Activated CD4-positive, alpha-beta memory T cell treated with anti-CD3 and anti-CD28 coated beads for 36 hours (primary cell): ENCODE results near the gene ADAM10. TPM values are rescaled to one million over a fixed set of nuclear protein-coding genes. Genes with fewer than 3 reads are reported as not detected.
"Not testable (repeated sequence)": the region's sequence is repeated elsewhere in the genome, so short reads cannot be mapped to it uniquely, and the experiment has no call there.

Experiments
- CTCF ChIA-PET: fragments of 350-600 bp; sonication (Branson Sonifier 250); formaldehyde crosslinking; loops from one replicate; lab custom pipeline; 2021; ENCODE audit warnings: antibody characterized with exemption, inconsistent platforms; lab: Charles Lee
- POLR2A ChIA-PET: fragments of 350-600 bp; sonication (Branson Sonifier 250); formaldehyde crosslinking; loops from one replicate; lab custom pipeline; 2021; ENCODE audit warnings: antibody characterized with exemption; lab: Charles Lee
- DNase-seq: peaks from one replicate; pipeline ENCODE4 v3.0.0-alpha.2; 2020
- H3K27ac Mint-ChIP-seq: one replicate; pipeline ENCODE4 v1.8.0; 2021; ENCODE audit warnings: mixed read lengths
- H3K27me3 Mint-ChIP-seq: one replicate; pipeline ENCODE4 v1.8.0; 2021; ENCODE audit warnings: mixed read lengths
- H3K36me3 Mint-ChIP-seq: one replicate; pipeline ENCODE4 v1.8.0; 2021; ENCODE audit warnings: mixed read lengths
- H3K4me1 Mint-ChIP-seq: one replicate; pipeline ENCODE4 v1.8.0; 2021; ENCODE audit warnings: low read depth, mixed read lengths
- H3K4me3 Mint-ChIP-seq: one replicate; pipeline ENCODE4 v1.8.0; 2021; ENCODE audit warnings: mild to moderate bottlenecking, mixed read lengths
- H3K9me3 Mint-ChIP-seq: one replicate; pipeline ENCODE4 v1.8.0; 2021; ENCODE audit warnings: mixed read lengths
- intact Hi-C: fragments of 100-400 bp; cut with micrococcal nuclease; formaldehyde crosslinking; loops from one replicate; pipeline ENCODE4 v1.15.1; 2023
- total RNA-seq, 2 experiments: library from RNA; stranded (reverse); gene quantifications; one replicate each; pipeline ENCODE4 v1.2.3, GENCODE V29; 2021

ADAM10 gene
- total RNA-seq, 2 experiments from 2014 or later, result 80.1 to 82.3 TPM

DNA sequence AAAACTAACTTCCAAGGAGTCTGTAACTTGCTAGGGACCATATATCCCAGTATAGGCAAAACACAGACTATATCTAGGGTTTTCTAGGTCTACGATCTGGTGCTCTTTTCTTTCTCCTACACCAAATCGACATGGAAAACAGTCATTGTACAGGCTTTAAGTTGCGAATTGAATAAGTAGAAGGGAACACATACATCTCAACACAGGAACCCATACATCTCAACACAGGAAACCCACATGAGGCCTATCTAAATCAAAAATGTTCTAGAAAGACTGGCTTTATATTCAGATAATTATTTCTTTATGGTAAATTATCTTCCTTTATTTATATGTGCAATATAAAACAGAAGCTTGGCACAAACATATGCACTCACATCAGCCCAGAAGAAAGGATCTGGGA, 126.6 kb downstream of the ADAM10 start:
- DNase-seq, result no peak
- Mint-ChIP-seq H3K36me3 (peaks cover 50% of the 10 kb centered on the region), H3K4me3 (no peak overlapping the region), H3K27ac (no peak overlapping the region), H3K9me3 (peaks cover 10% of the 10 kb centered on the region), H3K4me1 (peaks cover 25% of the 10 kb centered on the region), H3K27me3 (no peaks in the 10 kb centered on the region)
- POLR2A ChIA-PET, result no interaction called here
- CTCF ChIA-PET, result no interaction called here
- intact Hi-C loops, result no loop called here

DNA sequence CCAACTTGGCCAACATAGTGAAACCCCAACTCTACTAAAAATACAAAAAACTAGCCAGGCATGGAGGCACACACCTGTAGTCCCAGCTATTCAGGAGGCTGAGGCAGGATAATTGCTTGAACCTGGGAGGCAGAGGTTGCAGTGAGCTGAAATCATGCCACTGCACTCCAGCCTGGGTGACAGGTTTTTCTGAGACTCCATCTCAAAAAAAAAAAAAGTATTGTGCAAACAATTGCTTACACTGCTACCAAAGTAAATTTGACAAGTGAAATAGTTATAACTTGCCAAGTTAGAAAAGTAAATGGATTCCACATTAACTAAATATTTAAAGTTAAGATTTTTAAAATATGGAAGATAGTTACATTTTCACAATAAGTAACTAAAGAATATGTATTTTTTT, 129.2 kb downstream of the ADAM10 start:
- intact Hi-C loops, H3K4me3 Mint-ChIP-seq, H3K27ac Mint-ChIP-seq, POLR2A ChIA-PET, DNase-seq, H3K27me3 Mint-ChIP-seq, CTCF ChIA-PET: not testable (repeated sequence)
- Mint-ChIP-seq H3K4me1 (peaks cover 16% of the 10 kb centered on the region), H3K9me3 (peaks cover 23% of the 10 kb centered on the region), H3K36me3 (peaks cover 54% of the 10 kb centered on the region)

DNA sequence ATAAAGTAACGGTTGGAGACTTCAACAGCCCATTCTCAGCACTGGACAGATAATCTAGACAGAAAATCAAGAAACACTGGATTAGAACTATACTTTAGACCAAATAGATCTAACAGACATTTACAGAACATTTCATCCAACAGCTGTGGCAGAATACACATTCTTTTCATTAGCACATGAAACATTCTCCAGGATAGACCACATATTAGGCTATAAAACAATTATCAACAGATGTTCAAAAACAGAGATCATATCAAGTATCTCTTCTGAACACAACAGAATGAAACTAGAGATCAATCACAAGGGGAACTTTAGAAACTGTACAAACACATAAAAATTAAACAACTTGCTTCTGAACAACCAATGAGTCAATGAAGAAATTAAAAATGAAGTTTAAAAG, 133.3 kb downstream of the ADAM10 start:
- Mint-ChIP-seq H3K9me3 (peaks cover 36% of the 10 kb centered on the region), H3K27me3 (no peaks in the 10 kb centered on the region), H3K4me3 (no peak overlapping the region), H3K36me3 (peaks cover 57% of the 10 kb centered on the region), H3K27ac (no peak overlapping the region), H3K4me1 (peaks cover 4% of the 10 kb centered on the region)
- POLR2A ChIA-PET, result no interaction called here
- CTCF ChIA-PET, result no interaction called here
- intact Hi-C loops, result no loop called here
- no peak for DNase-seq

DNA sequence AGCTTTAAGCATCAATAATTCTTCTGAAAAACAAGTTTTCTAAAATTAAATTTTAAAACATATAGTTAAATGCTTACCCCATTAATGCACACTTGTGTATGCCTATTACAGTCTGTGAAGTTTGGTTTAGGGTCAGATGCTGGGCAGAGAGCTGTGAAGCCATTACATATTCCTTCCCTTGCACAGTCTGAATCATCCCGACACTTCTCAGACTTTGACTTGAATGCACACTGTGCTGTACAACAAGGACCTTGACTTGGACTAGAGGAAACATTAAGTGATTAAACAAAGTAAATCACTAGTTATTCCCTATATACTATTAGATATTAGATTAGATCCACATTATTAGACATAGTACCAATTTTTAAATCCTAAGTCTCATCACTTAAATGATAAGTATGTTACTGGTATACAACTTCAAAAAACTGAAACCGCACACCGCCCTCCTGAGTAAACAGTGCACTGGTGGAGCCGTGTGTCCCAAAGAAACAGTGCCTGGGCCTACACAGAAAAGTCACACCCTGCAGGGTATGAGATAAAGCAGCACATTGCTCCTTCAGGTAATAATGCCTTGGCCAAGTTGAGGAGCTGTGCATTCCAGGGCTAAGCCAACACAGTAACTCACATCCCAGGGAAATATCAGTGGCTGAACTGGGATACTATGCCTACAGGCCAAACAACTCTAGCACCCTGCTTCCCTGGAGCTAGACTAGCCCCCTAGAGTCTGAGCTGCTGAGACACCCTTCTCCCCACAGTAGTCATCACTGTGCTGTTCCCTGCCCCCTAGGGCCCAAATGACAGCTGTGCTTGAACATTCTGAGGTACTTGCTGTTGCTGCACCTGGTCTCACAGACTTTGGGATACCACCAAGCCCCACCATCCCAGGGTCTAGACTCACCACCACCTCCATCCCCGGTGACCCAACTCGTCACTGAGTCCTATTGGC, 137.5 kb downstream of the ADAM10 start:
- ChIA-PET CTCF (no interaction called here), POLR2A (no interaction called here)
- H3K27me3 Mint-ChIP-seq, result no peaks in the 10 kb centered on the region
- H3K27ac Mint-ChIP-seq, result no peak overlapping the region
- H3K36me3 Mint-ChIP-seq, result peaks cover 55% of the 10 kb centered on the region
- intact Hi-C loops, result no loop called here
- H3K4me1 Mint-ChIP-seq, result peaks cover 18% of the 10 kb centered on the region
- DNase-seq, result no peak
- H3K4me3 Mint-ChIP-seq, result no peak overlapping the region
- H3K9me3 Mint-ChIP-seq, result peaks cover 21% of the 10 kb centered on the region

DNA sequence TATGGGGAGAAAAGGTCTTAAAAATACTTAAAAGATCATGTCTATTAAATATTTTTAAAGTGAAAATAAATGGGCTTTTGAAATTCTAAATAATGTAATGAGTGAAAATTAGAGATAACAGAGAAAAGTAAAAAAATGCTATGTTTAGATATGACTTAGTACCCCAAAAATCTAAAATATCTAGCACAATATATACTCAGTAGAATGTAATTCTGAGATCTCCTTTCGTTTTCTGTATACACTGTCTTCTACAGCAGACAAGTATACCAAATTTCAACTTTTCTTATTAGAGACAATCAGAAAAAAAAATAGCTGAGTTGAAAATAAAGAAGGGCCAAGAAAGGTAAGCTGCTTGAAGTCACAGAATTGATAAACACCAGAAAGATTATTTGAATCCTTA, 140.8 kb downstream of the ADAM10 start:
- H3K4me3 Mint-ChIP-seq, result no peak overlapping the region
- peaks cover 3% of the 10 kb centered on the region for H3K9me3 Mint-ChIP-seq
- no peak overlapping the region for H3K27ac Mint-ChIP-seq
- ChIA-PET CTCF (no interaction called here), POLR2A (no interaction called here)
- H3K4me1 Mint-ChIP-seq, result peaks cover 14% of the 10 kb centered on the region
- DNase-seq, result no peak
- intact Hi-C loops, result no loop called here
- H3K27me3 Mint-ChIP-seq, result no peaks in the 10 kb centered on the region
- H3K36me3 Mint-ChIP-seq, result peaks cover 35% of the 10 kb centered on the region

DNA sequence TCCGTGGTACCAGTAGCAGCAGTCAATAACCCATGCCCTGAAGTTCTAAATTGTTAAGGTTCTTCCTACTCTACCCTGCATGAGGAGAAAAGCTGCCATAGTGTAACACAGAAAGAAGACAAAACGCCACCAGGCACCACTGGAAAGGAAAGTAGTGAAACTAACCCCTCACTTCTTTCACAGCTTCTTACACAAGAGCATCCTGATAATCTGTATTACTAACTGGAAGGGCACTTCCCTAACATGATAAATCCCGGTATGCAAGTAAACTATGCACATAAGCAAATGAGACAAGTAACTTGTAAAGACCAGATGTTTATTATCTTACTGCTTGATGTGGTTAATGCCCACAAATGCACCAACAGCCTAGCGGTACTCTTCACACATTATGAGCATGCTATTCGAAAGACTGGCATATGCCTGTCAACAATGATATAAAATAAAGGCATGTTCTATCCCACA, 141.3 kb downstream of the ADAM10 start:
- no peak for DNase-seq
- Mint-ChIP-seq H3K36me3 (peaks cover 35% of the 10 kb centered on the region), H3K27ac (no peak overlapping the region), H3K27me3 (no peaks in the 10 kb centered on the region), H3K9me3 (no peaks in the 10 kb centered on the region), H3K4me1 (peaks cover 14% of the 10 kb centered on the region), H3K4me3 (no peak overlapping the region)
- ChIA-PET POLR2A (no interaction called here), CTCF (no interaction called here)
- intact Hi-C loops, result no loop called here

DNA sequence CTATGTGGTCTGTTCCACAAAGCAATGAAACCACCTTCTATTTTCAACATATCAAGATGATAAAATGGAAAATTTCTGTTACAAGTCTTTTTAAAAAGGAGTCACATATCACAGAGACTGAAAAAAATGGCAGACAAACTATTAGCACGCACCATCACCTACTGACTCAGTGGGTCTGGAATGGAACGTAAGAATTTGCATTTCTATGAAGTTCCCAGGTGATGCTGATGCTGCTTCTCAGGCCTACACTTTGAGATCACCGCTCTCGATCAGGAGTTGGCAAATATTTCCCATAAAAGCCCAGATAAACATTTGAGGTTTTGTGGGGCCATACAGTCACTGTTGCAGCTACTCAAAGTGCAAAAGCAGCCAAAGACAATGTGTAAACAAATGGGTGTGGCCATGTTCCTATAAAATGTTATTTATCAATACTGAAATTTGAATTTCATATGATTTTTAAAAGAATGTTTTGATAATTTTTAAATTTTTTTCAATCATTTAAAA, 142.9 kb downstream of the ADAM10 start:
- Mint-ChIP-seq H3K36me3 (peaks cover 38% of the 10 kb centered on the region), H3K4me3 (no peak overlapping the region)

DNA sequence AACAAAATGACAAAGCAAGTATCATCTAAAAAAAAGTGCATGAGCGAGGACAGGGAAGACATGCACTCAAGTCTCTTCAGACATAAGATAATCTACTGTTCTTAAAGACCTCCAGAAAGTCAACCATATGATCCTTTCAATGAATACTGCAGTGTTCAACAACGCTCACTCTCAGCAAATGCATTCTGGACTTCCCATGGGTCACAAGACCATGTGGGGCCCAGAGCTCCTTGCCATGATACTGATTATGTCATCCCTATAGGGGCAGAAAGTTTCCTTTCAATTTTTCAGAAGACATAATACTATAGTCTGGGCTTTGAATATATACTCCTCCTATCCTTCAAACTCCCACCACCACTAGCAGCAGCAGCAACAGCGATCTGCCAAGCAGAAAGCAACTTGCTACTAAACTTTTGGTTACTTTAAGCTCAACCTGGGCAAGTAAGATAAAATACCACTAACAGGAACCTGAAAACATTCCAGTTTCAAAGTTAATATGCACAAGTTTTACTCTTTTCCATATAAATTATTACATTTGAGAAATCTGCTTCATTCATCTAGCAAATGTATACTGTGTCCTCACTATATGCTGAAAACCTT, 143.5 kb downstream of the ADAM10 start:
- Mint-ChIP-seq H3K4me1 (peaks cover 14% of the 10 kb centered on the region), H3K27ac (no peak overlapping the region), H3K27me3 (no peaks in the 10 kb centered on the region), H3K36me3 (peaks cover 37% of the 10 kb centered on the region), H3K4me3 (no peak overlapping the region), H3K9me3 (no peaks in the 10 kb centered on the region)
- ChIA-PET POLR2A (no interaction called here), CTCF (no interaction called here)
- no peak for DNase-seq
- intact Hi-C loops, result no loop called here

More for the DNA sequence above, 142.9 kb downstream of the ADAM10 start:
- intact Hi-C loops, result no loop called here
- Mint-ChIP-seq H3K4me1 (peaks cover 14% of the 10 kb centered on the region), H3K27ac (no peak overlapping the region), H3K9me3 (no peaks in the 10 kb centered on the region), H3K27me3 (no peaks in the 10 kb centered on the region)
- DNase-seq, result no peak
- ChIA-PET CTCF (no interaction called here), POLR2A (no interaction called here)

DNA sequence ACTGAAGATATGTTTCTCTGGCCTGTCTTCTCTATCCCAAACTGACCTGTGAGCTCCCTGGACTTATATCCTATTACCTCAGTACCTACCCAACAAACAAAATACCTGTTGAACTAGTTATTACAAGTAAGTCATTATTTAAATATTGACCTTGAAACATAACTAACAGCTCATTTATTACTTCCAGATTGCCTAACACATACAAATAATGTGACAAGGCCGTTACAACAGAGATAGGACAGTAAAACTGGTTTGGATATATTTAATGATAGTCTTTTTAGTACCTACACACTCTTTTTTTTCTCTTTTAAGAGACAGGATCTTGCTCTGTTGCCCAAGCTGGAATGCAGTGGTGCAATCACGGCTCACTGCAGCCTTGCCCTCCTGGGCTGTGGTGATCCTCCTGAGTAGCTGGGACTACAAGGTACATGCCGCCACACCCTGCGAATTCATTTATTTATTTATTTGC, 145.0 kb downstream of the ADAM10 start:
- peaks cover 26% of the 10 kb centered on the region for H3K36me3 Mint-ChIP-seq
- no peak overlapping the region for H3K4me3 Mint-ChIP-seq
- H3K27ac Mint-ChIP-seq, result no peak overlapping the region
- no peaks in the 10 kb centered on the region for H3K27me3 Mint-ChIP-seq
- intact Hi-C loops, result no loop called here
- DNase-seq, result no peak
- ChIA-PET CTCF (interaction anchor here (0.9 kb wide), 1 partner anchor 14 kb away, joined by 3 read pairs; no protein-coding TSS in a partner anchor), POLR2A (interaction anchor here (0.6 kb wide), 1 partner anchor 177 kb away, joined by 3 read pairs; no protein-coding TSS in a partner anchor)
- no peaks in the 10 kb centered on the region for H3K9me3 Mint-ChIP-seq
- peaks cover 14% of the 10 kb centered on the region for H3K4me1 Mint-ChIP-seq

DNA sequence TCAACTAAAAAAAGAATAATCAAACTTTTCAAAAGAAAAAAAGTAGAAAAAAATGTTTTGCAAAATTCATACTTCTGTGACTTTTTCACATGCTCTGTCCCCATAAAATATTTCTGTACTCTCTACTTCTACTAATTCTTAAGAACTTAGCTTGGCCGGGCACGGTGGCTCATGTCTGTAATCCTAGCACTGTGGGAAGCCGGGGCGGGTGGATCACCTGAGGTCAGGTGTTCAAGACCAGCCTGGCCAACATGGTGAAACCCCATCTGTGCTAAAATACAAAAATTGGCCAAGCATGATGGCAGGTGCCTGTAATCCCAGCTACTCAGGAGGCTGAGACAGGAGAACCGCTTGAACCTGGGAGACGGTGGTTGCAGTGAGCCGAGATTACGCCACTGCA, 145.6 kb downstream of the ADAM10 start:
- Mint-ChIP-seq H3K4me1 (peaks cover 12% of the 10 kb centered on the region), H3K36me3 (peaks cover 25% of the 10 kb centered on the region)
- DNase-seq, H3K27me3 Mint-ChIP-seq, POLR2A ChIA-PET, H3K9me3 Mint-ChIP-seq, H3K4me3 Mint-ChIP-seq, H3K27ac Mint-ChIP-seq, intact Hi-C loops: not testable (repeated sequence)
- CTCF ChIA-PET, result interaction anchor here (0.9 kb wide), 1 partner anchor 13 kb away, joined by 3 read pairs; no protein-coding TSS in a partner anchor

DNA sequence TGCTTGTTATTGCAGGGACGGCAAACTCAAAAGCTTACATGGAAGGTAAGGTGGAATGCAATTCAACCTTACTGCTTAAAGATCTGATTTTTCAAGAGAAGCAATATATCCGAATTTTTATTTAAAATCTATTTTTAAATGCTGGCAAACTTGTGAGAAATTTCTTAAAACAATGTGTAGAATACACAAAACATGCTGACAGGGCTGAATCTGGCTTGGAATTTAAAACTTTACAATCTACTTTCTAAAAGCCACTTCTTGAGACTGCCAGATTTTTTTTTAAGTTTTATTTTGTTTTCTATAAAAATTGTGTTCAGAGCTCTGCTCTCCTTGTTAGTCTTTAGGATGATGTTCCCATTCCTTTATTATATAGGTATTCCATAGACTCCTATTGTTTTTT, 146.7 kb downstream of the ADAM10 start:
- Mint-ChIP-seq H3K9me3 (no peaks in the 10 kb centered on the region), H3K36me3 (peaks cover 19% of the 10 kb centered on the region), H3K27ac (no peak overlapping the region), H3K27me3 (no peaks in the 10 kb centered on the region), H3K4me1 (peaks cover 3% of the 10 kb centered on the region), H3K4me3 (no peak overlapping the region)
- ChIA-PET CTCF (no interaction called here), POLR2A (no interaction called here)
- intact Hi-C loops, result no loop called here
- no peak for DNase-seq

DNA sequence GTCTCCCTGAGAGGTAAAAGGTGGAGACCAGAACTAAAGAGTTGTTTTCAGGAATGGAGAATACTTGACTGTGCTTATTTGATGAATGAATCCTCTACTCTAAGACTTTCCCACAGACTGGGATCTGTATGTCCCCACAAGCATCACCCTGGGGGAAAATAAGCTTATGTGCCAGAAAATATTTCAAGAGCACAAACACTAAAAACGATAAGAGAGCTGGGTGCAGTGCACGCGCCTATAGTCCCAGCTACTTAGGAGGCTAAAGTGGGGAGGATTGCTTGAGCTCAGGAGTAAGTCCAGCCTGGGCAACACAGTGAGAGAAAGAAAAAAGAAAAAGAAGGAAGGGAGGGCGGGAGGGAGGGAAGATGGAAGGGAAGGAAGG, 150.7 kb downstream of the ADAM10 start:
- Mint-ChIP-seq H3K9me3 (no peaks in the 10 kb centered on the region), H3K27me3 (no peaks in the 10 kb centered on the region), H3K27ac (no peak overlapping the region), H3K36me3 (peaks cover 24% of the 10 kb centered on the region), H3K4me1 (peaks cover 10% of the 10 kb centered on the region), H3K4me3 (no peak overlapping the region)
- intact Hi-C loops, result no loop called here
- DNase-seq, result no peak
- ChIA-PET POLR2A (no interaction called here), CTCF (no interaction called here)
